Hepatocyte (in vitro differentiated cells): Measurements from ENCODE around the gene ATAD1. TPM values are rescaled to one million over a fixed set of nuclear protein-coding genes. Genes with fewer than 3 reads are reported as not detected.
A peak's percentile ranks its signal among the peaks of the same experiment; 100 is the strongest.

ENCODE experiments used
- DNase-seq: peaks from one replicate; pipeline ENCODE4 v3.0.0-alpha.2; 2016; ENCODE audit warnings: low spot score
- H2AFZ ChIP-seq: fragments of 200-600 bp; sonication (generic); 2 replicates; pipeline ENCODE4 v1.6.0; 2016; ENCODE audit warnings: antibody characterized with exemption, mild to moderate bottlenecking
- H3K27ac ChIP-seq: fragments of 200-600 bp; sonication (generic); 2 replicates; pipeline ENCODE4 v1.5.1; 2016; ENCODE audit warnings: mild to moderate bottlenecking
- H3K27me3 ChIP-seq: fragments of 200-600 bp; sonication (generic); 2 replicates; pipeline ENCODE4 v1.6.1; 2016
- H3K36me3 ChIP-seq: fragments of 200-600 bp; sonication (generic); replicated peaks from 2 replicates; pipeline ENCODE4 v1.5.1; 2016; ENCODE audit warnings: low read depth; ENCODE audit not compliant: insufficient read depth
- H3K4me1 ChIP-seq: fragments of 200-600 bp; sonication (generic); 2 replicates; pipeline ENCODE4 v1.5.1; 2016; ENCODE audit warnings: mild to moderate bottlenecking, moderate library complexity; ENCODE audit not compliant: insufficient read depth
- H3K4me2 ChIP-seq: fragments of 200-600 bp; sonication (generic); 2 replicates; pipeline ENCODE4 v1.6.0; 2016
- H3K4me3 ChIP-seq: fragments of 200-600 bp; sonication (generic); 2 replicates; pipeline ENCODE4 v1.5.1; 2016; ENCODE audit warnings: mild to moderate bottlenecking
- H3K79me2 ChIP-seq: fragments of 200-600 bp; sonication (generic); 2 replicates; pipeline ENCODE4 v1.6.0; 2017; ENCODE audit warnings: mild to moderate bottlenecking
- H3K9me2 ChIP-seq: fragments of 200-600 bp; sonication (generic); replicated peaks from 2 replicates; pipeline ENCODE4 v1.6.0; 2017; ENCODE audit warnings: mild to moderate bottlenecking; ENCODE audit not compliant: insufficient read depth
- H3K9me3 ChIP-seq: fragments of 200-600 bp; sonication (generic); 2 replicates; pipeline ENCODE4 v1.5.1; 2016; ENCODE audit warnings: low read depth, mild to moderate bottlenecking
- H4K20me1 ChIP-seq: fragments of 200-600 bp; sonication (generic); 2 replicates; pipeline ENCODE4 v1.6.0; 2016; ENCODE audit warnings: mild to moderate bottlenecking; ENCODE audit not compliant: insufficient read depth, poor library complexity, severe bottlenecking
- CTCF ChIP-seq: fragments of 200-600 bp; sonication (generic); IDR thresholded peaks from 2 replicates; pipeline ENCODE4 v1.5.1; 2016; ENCODE audit warnings: antibody characterized with exemption, mild to moderate bottlenecking; ENCODE audit not compliant: poor library complexity
- EZH2 ChIP-seq: fragments of 200-600 bp; sonication (generic); IDR thresholded peaks from 2 replicates; pipeline ENCODE4 v1.6.1; 2016; ENCODE audit warnings: antibody characterized with exemption, mild to moderate bottlenecking, borderline replicate concordance
- EZH2phosphoT487 ChIP-seq: fragments of 200-600 bp; sonication (generic); IDR thresholded peaks from one replicate; pipeline ENCODE4 v1.6.1; 2018; ENCODE audit warnings: antibody characterized with exemption, mild to moderate bottlenecking, low read depth, moderate library complexity; ENCODE audit not compliant: unreplicated experiment, severe bottlenecking
- WGBS: methylation state at CpG from one replicate; pipeline ENCODE4 v1.1.6; 2016; ENCODE audit warnings: low lambda C conversion rate; ENCODE audit errors: missing lambda C conversion rate; 5-methylcytosine and 5-hydroxymethylcytosine counted together
- polyA plus RNA-seq: library from polyadenylated mRNA; unstranded; fragments of >200 nt; fragmentation: Nextera tagmentation; extraction: Ambion mirVana; gene quantifications from 2 replicates; pipeline ENCODE4 v1.2.1, GENCODE V29; 2016
- total RNA-seq: library from RNA; depleted of rRNA; stranded (reverse); fragments of >200 nt; gene quantifications from 2 replicates; pipeline ENCODE4 v1.2.3, GENCODE V29; 2014

Gene ATAD1
- 50.7 and 52.6 TPM in 2 replicates for total RNA-seq
- polyA plus RNA-seq, result 31.6 and 33.4 TPM in 2 replicates

- Histone ChIP-seq H3K27ac (peak within 1 kb of the TSS; percentile 97), H3K36me3 (no peaks in the 10 kb centered on the region), H4K20me1 (peaks cover 13% of the 10 kb centered on the region), H3K4me1 (peaks cover 16% of the 10 kb centered on the region), H3K79me2 (peaks cover 48% of the 10 kb centered on the region), H3K9me2 (no peaks in the 10 kb centered on the region), H3K9me3 (no peaks in the 10 kb centered on the region), H2AFZ (peak within 1 kb of the TSS; percentile 95), H3K27me3 (no peaks in the 10 kb centered on the region), H3K4me3 (peak within 1 kb of the TSS; percentile 59), H3K4me2 (peak within 1 kb of the TSS; percentile 96)
- under 1% methylated on average over 60 of the region's 60 CpGs for WGBS
- peak; percentile 93 for DNase-seq
- TF ChIP-seq EZH2 (no peak), EZH2phosphoT487 (no peak), CTCF (peak; percentile 21)
Measured at GRCh38 chr10:87817609-87818504, at the start of gene ATAD1. TSS of gene ATAD1 (minus strand) at chr10:87818226. CDS start at chr10:87814599, 3,627 bp downstream.

GRCh38 chr10:87867453-87867852 is 49.4 kb upstream of the ATAD1 start:
- peaks cover 80% of the 10 kb centered on the region for H4K20me1 ChIP-seq
- H3K9me2 ChIP-seq, result no peaks in the 10 kb centered on the region
- no peaks in the 10 kb centered on the region for H3K36me3 ChIP-seq
- peak overlapping the region; percentile 83 for H3K4me2 ChIP-seq
- H3K4me3 ChIP-seq, result peak overlapping the region; percentile 81
- peaks cover 19% of the 10 kb centered on the region for H3K4me1 ChIP-seq
- H3K79me2 ChIP-seq, result peaks cover 84% of the 10 kb centered on the region
- no peak for DNase-seq
- TF ChIP-seq EZH2 (no peak), CTCF (no peak)
- H3K27ac ChIP-seq, result peak overlapping the region; percentile 98
- no peak overlapping the region for H2AFZ ChIP-seq
- H3K27me3 ChIP-seq, result no peaks in the 10 kb centered on the region
- no peaks in the 10 kb centered on the region for H3K9me3 ChIP-seq

GRCh38 chr10:87866412-87866974 is 48.5 kb upstream of the ATAD1 start:
- Histone ChIP-seq H2AFZ (no peak overlapping the region), H3K27me3 (no peaks in the 10 kb centered on the region), H3K9me2 (no peaks in the 10 kb centered on the region), H3K9me3 (no peaks in the 10 kb centered on the region), H3K4me1 (peaks cover 19% of the 10 kb centered on the region), H3K4me3 (peak overlapping the region; percentile 81), H3K4me2 (peak overlapping the region; percentile 83), H3K79me2 (peaks cover 75% of the 10 kb centered on the region), H4K20me1 (peaks cover 71% of the 10 kb centered on the region), H3K27ac (peak overlapping the region; percentile 98), H3K36me3 (no peaks in the 10 kb centered on the region)
- WGBS, result 29% methylated on average over 3 of the region's 3 CpGs
- TF ChIP-seq CTCF (no peak), EZH2phosphoT487 (no peak), EZH2 (no peak)
- no peak for DNase-seq
